RCC 7860 (cell line): ENCODE measurements around the gene HOXA13.

Experiments used
- DNase-seq: peaks from one replicate; pipeline ENCODE4 v3.0.0-alpha.2; 2015; ENCODE audit warnings: low spot score
- FAIRE-seq: peaks from 2 replicates; lab custom pipeline; 2012; peaks lifted over from hg19 to GRCh38; lab: Jason Lieb, UNC

The HOXA13 gene

GRCh38 chr7:27193335-27194001 is 6.4 kb downstream of the HOXA13 start:
- DNase-seq (no peak), FAIRE-seq (no peak)

DNA sequence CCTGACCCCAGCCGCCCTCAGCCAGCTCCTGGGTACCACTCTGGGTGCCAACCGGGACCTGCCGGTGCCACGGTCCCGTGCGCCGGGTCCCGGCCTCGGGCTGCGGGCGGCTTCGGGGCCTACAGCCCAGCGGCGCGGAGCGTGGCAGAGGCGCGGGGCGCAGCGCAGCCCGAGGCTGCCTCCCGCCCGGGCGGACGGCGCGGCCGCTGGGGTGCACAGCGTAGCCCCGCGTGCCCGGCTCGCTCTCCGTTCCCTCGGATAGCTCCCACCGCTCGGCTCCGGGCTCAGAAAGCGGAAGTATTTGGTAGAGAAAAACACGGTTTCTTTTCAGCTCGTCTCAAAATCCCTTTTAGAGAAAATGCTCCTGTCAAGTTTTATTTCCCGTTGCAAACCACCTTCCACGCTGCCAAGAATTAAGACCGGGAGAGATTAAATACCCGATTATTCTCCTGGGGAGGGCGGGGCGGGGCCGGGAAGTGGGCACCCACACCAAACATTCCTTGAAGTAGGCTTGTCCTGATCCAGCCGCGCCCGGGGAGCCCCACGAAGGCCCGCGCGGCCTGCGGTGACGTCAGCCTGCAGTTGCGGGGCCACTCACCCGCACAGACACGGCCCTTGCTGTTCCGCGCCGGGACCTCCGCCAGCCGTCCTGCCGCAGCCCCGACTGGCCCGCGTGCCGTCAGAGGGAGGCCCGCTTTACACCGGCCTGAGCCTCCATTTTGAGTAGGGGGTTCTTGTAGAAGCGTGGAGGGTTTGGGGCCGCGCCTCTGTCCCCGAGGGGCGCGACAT is 7.2 kb downstream of the HOXA13 start:
- FAIRE-seq, result no peak
- no peak for DNase-seq

GRCh38 chr7:27191833-27192545 is 7.9 kb downstream of the HOXA13 start:
- no peak for DNase-seq
- FAIRE-seq, result no peak

DNA sequence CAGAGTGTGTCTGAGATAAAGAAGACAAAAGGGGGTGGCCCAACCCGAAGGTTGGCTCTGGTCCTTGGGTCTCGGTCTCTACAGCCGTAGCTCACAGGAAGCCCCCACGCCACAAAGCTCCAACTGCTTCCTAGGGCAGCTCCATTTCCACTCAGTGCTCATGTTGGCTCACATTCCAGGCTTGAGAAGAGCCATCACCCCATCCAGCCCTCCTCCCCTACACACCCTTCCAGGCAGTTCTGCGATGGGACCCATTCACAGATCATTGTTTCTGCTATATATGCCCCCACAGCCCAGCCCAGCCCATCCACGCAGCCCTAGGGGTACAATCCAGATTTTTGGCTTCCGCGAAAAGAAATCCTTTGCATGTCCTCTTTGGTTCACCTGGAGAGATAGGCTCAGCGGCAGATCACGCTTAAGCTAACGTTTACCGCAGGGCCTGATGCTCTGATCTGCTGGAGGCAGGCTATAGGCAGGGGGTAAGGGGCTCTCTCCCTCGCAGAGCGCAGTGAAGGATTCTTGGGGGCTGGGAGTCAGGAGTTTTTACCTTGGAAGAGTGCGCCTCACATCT is 8.6 kb downstream of the HOXA13 start:
- FAIRE-seq (no peak), DNase-seq (no peak)

DNA sequence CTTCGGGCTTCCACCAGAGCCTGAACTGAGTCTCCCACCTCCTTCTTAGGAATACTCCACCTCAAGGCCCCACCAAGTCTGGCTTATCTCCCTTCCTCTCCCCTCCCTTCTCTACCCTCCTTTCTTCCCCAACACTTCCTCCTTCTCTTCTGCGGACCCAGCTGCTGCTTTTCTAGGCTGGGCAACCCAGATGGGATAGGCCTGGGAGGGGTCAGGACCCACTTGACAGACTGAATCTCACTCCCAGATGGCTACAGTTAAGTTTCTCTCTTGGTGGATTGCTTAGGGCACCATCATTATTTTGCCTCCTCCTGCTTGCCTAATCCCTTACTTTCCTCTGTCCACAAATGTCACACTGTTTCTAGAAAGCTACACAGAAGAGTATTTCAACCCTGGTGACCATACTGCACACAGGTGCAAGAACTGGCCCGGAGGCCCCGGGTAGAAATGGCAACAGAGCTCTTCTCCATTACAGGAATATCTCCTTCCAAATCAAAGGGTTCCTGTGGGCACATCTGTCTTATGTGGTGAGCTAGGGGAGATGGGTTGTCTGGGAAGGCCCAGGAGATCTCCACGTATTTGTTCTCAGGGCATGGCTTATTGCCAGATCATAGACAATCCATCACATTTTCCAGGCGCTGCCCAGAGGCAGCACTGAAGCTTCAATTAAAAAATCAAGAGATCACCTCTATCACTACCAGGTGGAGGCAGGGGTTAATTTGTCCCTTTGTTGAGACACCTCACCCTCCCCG is 9.7 kb downstream of the HOXA13 start:
- DNase-seq, result no peak
- FAIRE-seq, result no peak

- FAIRE-seq (no peak), DNase-seq (no peak)
Observed at GRCh38 chr7:27189295-27189996, 10.4 kb downstream of the HOXA13 start.

- FAIRE-seq, result no peak
- DNase-seq, result no peak
Observed at GRCh38 chr7:27188386-27189294, 11.3 kb downstream of the HOXA13 start.

- FAIRE-seq (no peak), DNase-seq (no peak)
Observed at GRCh38 chr7:27187475-27188385, 12.2 kb downstream of the HOXA13 start.

- DNase-seq (no peak), FAIRE-seq (no peak)
Observed at GRCh38 chr7:27186668-27187474, 13.0 kb downstream of the HOXA13 start.

- DNase-seq (no peak), FAIRE-seq (no peak)
Observed at GRCh38 chr7:27185854-27186667, 13.8 kb downstream of the HOXA13 start.

- no peak for DNase-seq
- no peak for FAIRE-seq
Observed at GRCh38 chr7:27185013-27185853, 14.7 kb downstream of the HOXA13 start, which contains the start of gene HOXA11. HOXA11 (minus strand) TSS chr7:27185232; CDS start chr7:27185144, 88 bp downstream.

- FAIRE-seq (no peak), DNase-seq (peak; percentile 49)
Observed at GRCh38 chr7:27184337-27185012, 15.4 kb downstream of the HOXA13 start.

GRCh38 chr7:27183682-27184336 is 16.1 kb downstream of the HOXA13 start:
- no peak for DNase-seq
- no peak for FAIRE-seq
